Liver (tissue), 9 donors: ENCODE measurements around the gene RTP2. TPM values are rescaled to one million over a fixed set of nuclear protein-coding genes. Genes with fewer than 3 reads are reported as not detected.

Experiments
- DNase-seq: peaks from one replicate; pipeline ENCODE4 v3.0.0-alpha.2; 2017; ENCODE audit warnings: low spot score
- H3K27ac ChIP-seq, 2 donors: one replicate each; pipeline ENCODE4 v1.7.0; 2013; ENCODE audit warnings: inconsistent platforms in 2 of 2, low read length in 2 of 2, control low read depth in 1 of 2, low read depth in 1 of 2, mild to moderate bottlenecking in 1 of 2
- H3K27me3 ChIP-seq, 4 donors: one replicate each; pipeline versions ENCODE4 v1.6.1 to v1.7.0; 2013; ENCODE audit warnings: low read length in 3 of 4, inconsistent platforms in 1 of 4, mild to moderate bottlenecking in 1 of 4, moderate library complexity in 1 of 4; ENCODE audit not compliant: control insufficient read depth in 4 of 4, insufficient read depth in 4 of 4
- H3K36me3 ChIP-seq, 4 donors: one replicate each; pipeline versions ENCODE4 v1.6.1 to v1.7.0; 2013; ENCODE audit warnings: low read length in 3 of 4, mild to moderate bottlenecking in 3 of 4, low read depth in 1 of 4, moderate library complexity in 1 of 4; ENCODE audit not compliant: control insufficient read depth in 4 of 4, insufficient read depth in 3 of 4
- H3K4me1 ChIP-seq, 4 donors: one replicate each; pipeline versions ENCODE4 v1.6.1 to v1.7.0; 2013; ENCODE audit warnings: low read length in 3 of 4, mild to moderate bottlenecking in 3 of 4, moderate library complexity in 1 of 4; ENCODE audit not compliant: control insufficient read depth in 4 of 4, insufficient read depth in 4 of 4
- H3K4me3 ChIP-seq, 3 donors: one replicate each; pipeline versions ENCODE4 v1.6.1 to v1.7.0; 2013; ENCODE audit warnings: low read length in 3 of 3, control low read depth in 1 of 3, low read depth in 1 of 3, mild to moderate bottlenecking in 1 of 3
- H3K9ac ChIP-seq, 2 donors: one replicate each; pipeline ENCODE4 v1.7.0; 2013; ENCODE audit warnings: low read length in 2 of 2, mild to moderate bottlenecking in 2 of 2, moderate library complexity in 2 of 2, control low read depth in 1 of 2, low read depth in 1 of 2
- H3K9me3 ChIP-seq, 4 donors: one replicate each; pipeline versions ENCODE4 v1.6.1 to v1.7.0; 2013; ENCODE audit warnings: low read length in 3 of 4; ENCODE audit not compliant: control insufficient read depth in 4 of 4
- EGR1 ChIP-seq, 2 donors: IDR thresholded peaks; 2 replicates each; pipeline ENCODE4 v1.6.1; 2016 to 2018; ENCODE audit warnings: antibody characterized with exemption in 2 of 2, low read depth in 2 of 2
- FOXA2 ChIP-seq: IDR thresholded peaks from 2 replicates; pipeline ENCODE4 v1.6.1; 2016; ENCODE audit warnings: antibody characterized with exemption
- GABPA ChIP-seq, 2 donors: IDR thresholded peaks in 1 of 2; conservative IDR thresholded peaks in 1 of 2; 2 replicates each; pipeline ENCODE4 v1.6.1; 2016; ENCODE audit warnings: antibody characterized with exemption in 2 of 2, mild to moderate bottlenecking in 1 of 2, moderate library complexity in 1 of 2
- HNF4A ChIP-seq, 2 donors: conservative IDR thresholded peaks; 2 replicates each; pipeline ENCODE4 v1.6.1; 2016; ENCODE audit warnings: antibody characterized with exemption in 2 of 2, mild to moderate bottlenecking in 2 of 2
- HNF4G ChIP-seq: IDR thresholded peaks from 2 replicates; pipeline ENCODE4 v1.6.1; 2016; ENCODE audit warnings: antibody characterized with exemption
- JUND ChIP-seq, 2 donors: IDR thresholded peaks; 2 replicates each; pipeline ENCODE4 v1.6.1; 2016; ENCODE audit warnings: antibody characterized with exemption in 2 of 2
- MAX ChIP-seq: IDR thresholded peaks from 2 replicates; pipeline ENCODE4 v1.6.1; 2016; ENCODE audit warnings: antibody characterized with exemption
- NR2F2 ChIP-seq: IDR thresholded peaks from 2 replicates; pipeline ENCODE4 v1.6.1; 2016; ENCODE audit warnings: antibody characterized with exemption
- RXRA ChIP-seq, 2 donors: IDR thresholded peaks; 2 replicates each; pipeline ENCODE4 v1.6.1; 2017 to 2018; ENCODE audit warnings: antibody characterized with exemption in 2 of 2, mild to moderate bottlenecking in 1 of 2
- SP1 ChIP-seq: IDR thresholded peaks from 2 replicates; pipeline ENCODE4 v1.6.1; 2018; ENCODE audit warnings: antibody characterized with exemption, mild to moderate bottlenecking
- TAF1 ChIP-seq: conservative IDR thresholded peaks from 2 replicates; pipeline ENCODE4 v1.6.1; 2016; ENCODE audit warnings: antibody characterized with exemption, mild to moderate bottlenecking
- YY1 ChIP-seq: IDR thresholded peaks from 2 replicates; pipeline ENCODE4 v1.6.1; 2016; ENCODE audit warnings: antibody characterized with exemption, mild to moderate bottlenecking
- ZBTB33 ChIP-seq: IDR thresholded peaks from 2 replicates; pipeline ENCODE4 v1.6.1; 2016; ENCODE audit warnings: antibody characterized with exemption
- WGBS: extraction: QIAGEN DNeasy Blood & Tissue Kit; methylation state at CpG from one replicate; pipeline ENCODE4 v1.1.7; 2013; 5-methylcytosine and 5-hydroxymethylcytosine counted together
- polyA plus RNA-seq, 2 donors: library from polyadenylated mRNA; stranded (reverse) in 1 of 2; unstranded in 1 of 2; fragments of 200-250 nt in 1 of 2; fragments of >200 nt in 1 of 2; fragmentation: Nextera tagmentation in 1 of 2; extraction: Ambion mirVana in 1 of 2; gene quantifications; one replicate each; pipeline versions ENCODE4 v1.2.1 to v1.2.3, GENCODE V29; 2013 to 2015
- total RNA-seq, 2 donors: library from RNA; depleted of rRNA; stranded (reverse); fragments of >200 nt; gene quantifications; one replicate each; pipeline ENCODE4 v1.2.3, GENCODE V29; 2014
- TF ChIP-seq, protein P1 (sequence below): fragments of 150-350 bp; IDR thresholded peaks from 2 replicates; pipeline ENCODE4 v1.5.1; 2017; ENCODE audit warnings: improper control_type of control experiment, low read depth, low read length; ENCODE audit not compliant: missing input control
- donor health status: healthy.
- donor health status: healthy.
- donor health status: healthy.
- donor health status: healthy.
- donor health status: healthy.

Gene RTP2
- total and polyA plus RNA-seq, 4 donors = not detected

DNA sequence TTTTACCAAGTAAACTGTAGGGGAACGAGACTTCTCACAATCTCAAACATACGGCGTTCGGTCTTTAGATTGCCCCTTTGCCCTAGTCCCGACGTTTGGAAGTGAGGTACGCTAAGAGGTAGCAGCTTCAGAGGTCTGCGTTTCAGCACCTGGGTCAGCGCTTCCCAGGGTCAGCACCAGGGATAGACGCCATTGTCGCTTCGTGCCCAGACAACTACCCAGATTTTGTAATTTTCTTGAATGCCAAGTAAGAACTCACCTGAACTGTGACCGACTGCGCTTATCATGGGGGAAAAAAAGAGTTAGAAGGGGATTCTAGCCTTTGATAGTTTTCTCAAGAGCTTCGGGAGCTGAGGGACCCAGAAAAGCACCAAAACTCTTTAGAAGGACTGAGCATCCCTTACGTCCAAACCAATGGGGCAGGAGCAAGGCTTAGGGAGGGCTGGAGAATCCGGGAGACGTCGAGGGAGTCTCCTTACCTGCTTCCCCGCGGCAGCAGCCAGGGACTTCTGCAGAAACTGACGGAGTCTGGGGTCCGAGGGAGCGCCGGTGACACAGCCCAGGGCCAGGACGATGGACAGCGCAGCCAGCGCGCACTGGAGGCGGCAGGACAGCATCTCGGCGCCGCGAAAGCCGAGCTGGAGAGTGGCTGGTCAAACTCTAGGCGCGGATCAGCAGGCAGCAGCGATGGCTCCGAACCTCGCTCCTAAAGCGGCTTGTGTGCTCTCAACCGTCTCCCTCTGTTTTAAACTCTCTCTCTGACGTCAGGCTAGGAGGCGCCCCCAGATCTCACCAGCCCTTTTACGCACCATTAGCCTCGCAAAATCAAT, 32.5 kb downstream of the RTP2 start, which contains the start of gene SST (continued):
- no peak for TF ChIP-seq SP1

- Histone ChIP-seq H3K27me3 (peaks cover 0 to 8% (median 2%) of the 10 kb centered on the region in 4 donors), H3K9me3 (no peaks in the 10 kb centered on the region), H3K36me3 (no peaks in the 10 kb centered on the region), H3K27ac (no peak overlapping the region), H3K9ac (no peak overlapping the region), H3K4me3 (no peak overlapping the region), H3K4me1 (no peaks in the 10 kb centered on the region)
- no peak for DNase-seq
- TF ChIP-seq MAX = no peak
- TF ChIP-seq RXRA (IDR thresholded peaks at IDR 0.05) = no peak
- TF ChIP-seq, protein P1, sequence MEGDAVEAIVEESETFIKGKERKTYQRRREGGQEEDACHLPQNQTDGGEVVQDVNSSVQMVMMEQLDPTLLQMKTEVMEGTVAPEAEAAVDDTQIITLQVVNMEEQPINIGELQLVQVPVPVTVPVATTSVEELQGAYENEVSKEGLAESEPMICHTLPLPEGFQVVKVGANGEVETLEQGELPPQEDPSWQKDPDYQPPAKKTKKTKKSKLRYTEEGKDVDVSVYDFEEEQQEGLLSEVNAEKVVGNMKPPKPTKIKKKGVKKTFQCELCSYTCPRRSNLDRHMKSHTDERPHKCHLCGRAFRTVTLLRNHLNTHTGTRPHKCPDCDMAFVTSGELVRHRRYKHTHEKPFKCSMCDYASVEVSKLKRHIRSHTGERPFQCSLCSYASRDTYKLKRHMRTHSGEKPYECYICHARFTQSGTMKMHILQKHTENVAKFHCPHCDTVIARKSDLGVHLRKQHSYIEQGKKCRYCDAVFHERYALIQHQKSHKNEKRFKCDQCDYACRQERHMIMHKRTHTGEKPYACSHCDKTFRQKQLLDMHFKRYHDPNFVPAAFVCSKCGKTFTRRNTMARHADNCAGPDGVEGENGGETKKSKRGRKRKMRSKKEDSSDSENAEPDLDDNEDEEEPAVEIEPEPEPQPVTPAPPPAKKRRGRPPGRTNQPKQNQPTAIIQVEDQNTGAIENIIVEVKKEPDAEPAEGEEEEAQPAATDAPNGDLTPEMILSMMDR = no peak
- no peak for TF ChIP-seq HNF4G
- TF ChIP-seq EGR1 (IDR thresholded peaks at IDR 0.05; ENCODE audit: low read depth in 2 of 2) = no peak
- no peak for TF ChIP-seq HNF4A (conservative IDR thresholded peaks at IDR 0.05)
- TF ChIP-seq NR2F2 = no peak
- no peak for TF ChIP-seq FOXA2
- no peak for TF ChIP-seq GABPA (IDR thresholded peaks at IDR 0.05 in 1 of 2, conservative IDR thresholded peaks at IDR 0.05 in 1 of 2)
- TF ChIP-seq SP1 = no peak
Observed at GRCh38 chr3:187667526-187667925, 34.8 kb downstream of the RTP2 start.

GRCh38 chr3:187665764-187666402, 36.5 kb downstream of the RTP2 start:
- Histone ChIP-seq H3K27ac (no peak overlapping the region), H3K4me3 (no peak overlapping the region)
- WGBS = 66% methylated on average over 3 of the region's 3 CpGs

More at GRCh38 chr3:187665764-187666402, 36.5 kb downstream of the RTP2 start:
- Histone ChIP-seq H3K36me3 (no peaks in the 10 kb centered on the region), H3K4me1 (no peaks in the 10 kb centered on the region), H3K9me3 (no peaks in the 10 kb centered on the region), H3K9ac (no peak overlapping the region), H3K27me3 (peaks cover 0 to 4% (median 2%) of the 10 kb centered on the region in 4 donors)
- no peak for DNase-seq
- TF ChIP-seq HNF4G (no peak), EGR1 (IDR thresholded peaks at IDR 0.05; ENCODE audit: low read depth in 2 of 2) (no peak), JUND (IDR thresholded peaks at IDR 0.05) (no peak), YY1 (no peak), MAX (no peak), ZBTB33 (no peak), SP1 (no peak), HNF4A (conservative IDR thresholded peaks at IDR 0.05) (no peak), TAF1 (no peak)
